ENCODE data around the gene MFRP.

GRCh38 chr11:119372260-119373058, 26.0 kb upstream of the MFRP start:
- TF ChIP-seq CTCF (IDR thresholded peaks at IDR 0.05) (no peak), POLR2A (IDR thresholded peaks at IDR 0.05) (no peak)

Measured in testis (tissue), 2 donors.